Stimulated activated CD8-positive, alpha-beta memory T cell treated with anti-CD3 and anti-CD28 coated beads, Interleukin-12 subunit alpha, Interleukin-12 subunit beta, amount 100 ng/mL, for 4 hours (primary cell): ENCODE results near the gene DDX50.

Experiments
- DNase-seq: peaks from one replicate; pipeline ENCODE4 v3.0.0-alpha.2; 2020; ENCODE audit warnings: low read depth

The DDX50 gene

GRCh38 chr10:68988530-68989316 is 87.6 kb downstream of the DDX50 start, which contains the start of gene KIFBP:
Gene KIFBP (plus strand): TSS chr10:68988803. CDS start chr10:68988833, 30 bp downstream.
- DNase-seq = peak; percentile 48

GRCh38 chr10:68989317-68989990 is 88.3 kb downstream of the DDX50 start:
- no peak for DNase-seq

GRCh38 chr10:68992636-68993440 is 91.7 kb downstream of the DDX50 start:
- no peak for DNase-seq
